Inflammatory macrophage (primary cell): ENCODE data around the gene GPSM1.
"Not testable (repeated sequence)": the region's sequence is repeated elsewhere in the genome, so short reads cannot be mapped to it uniquely, and the experiment has no call there.

Experiments
- DNase-seq, 2 donors: peaks; one replicate each; pipeline ENCODE4 v3.0.0-alpha.2; 2020 to 2022

GPSM1 gene

GRCh38 chr9:136346157-136346481, 18.8 kb downstream of the GPSM1 start:
- no peak for DNase-seq

- DNase-seq, result no peak
Measured at GRCh38 chr9:136346927-136347465, 19.7 kb downstream of the GPSM1 start.

DNA sequence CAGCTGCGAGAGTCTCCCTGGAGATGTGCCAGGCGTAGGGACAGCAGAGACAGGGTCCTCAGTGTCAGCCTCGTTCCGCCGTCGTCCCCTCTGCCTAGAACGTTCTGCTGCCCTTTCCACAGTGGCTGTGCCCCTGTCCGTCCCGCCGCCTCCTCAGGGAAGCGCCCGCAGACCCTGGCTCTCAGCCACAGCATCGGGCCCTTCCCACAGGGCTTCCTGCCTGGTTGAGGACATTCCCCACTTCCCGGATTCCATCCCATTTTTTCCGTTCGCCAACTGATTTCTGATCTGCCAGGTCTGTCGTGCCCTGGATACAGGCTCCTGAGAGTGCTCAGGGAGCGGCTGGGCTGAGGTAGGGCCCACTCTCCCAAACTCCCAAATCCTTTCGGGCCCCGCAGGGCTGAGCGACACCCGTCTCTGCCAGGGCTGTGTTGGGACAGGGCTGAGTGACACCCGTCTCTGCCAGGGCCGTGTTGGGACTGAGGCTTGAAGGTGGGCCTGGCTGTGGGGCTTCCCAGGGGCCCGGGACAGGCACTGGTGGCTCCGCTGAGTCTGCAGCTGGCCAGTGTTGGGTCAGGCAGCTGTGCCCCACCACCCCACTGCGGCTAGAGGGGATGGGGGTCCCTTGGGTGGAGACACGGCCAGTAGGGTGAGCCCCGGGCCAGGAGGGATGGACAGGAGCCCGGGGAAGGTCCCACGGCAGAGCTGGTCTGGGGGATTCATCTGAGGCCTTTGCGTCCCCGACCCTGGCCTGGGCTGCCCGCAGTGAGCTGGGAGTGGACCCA, 20.3 kb downstream of the GPSM1 start:
- DNase-seq, result no peak

- DNase-seq, result no peak
Measured at GRCh38 chr9:136348691-136349090, 21.4 kb downstream of the GPSM1 start.

DNA sequence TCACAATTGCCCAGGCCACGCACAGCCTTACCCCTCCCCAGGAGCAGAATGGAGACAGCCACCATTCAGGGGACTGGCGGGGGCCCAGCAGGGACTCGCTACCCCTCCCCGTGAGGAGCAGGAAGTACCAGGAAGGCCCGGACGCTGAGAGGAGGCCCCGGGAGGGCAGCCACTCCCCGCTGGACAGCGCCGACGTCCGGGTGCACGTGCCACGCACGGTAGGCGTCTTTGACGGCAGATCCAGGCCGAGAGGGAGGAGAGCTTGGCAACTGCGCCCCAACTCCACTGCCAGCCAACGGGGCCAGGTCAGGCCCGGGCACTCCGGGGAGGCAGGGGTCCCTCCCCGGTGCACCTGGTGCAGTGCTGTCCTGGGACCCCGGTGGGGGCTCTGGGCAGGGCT, 22.2 kb downstream of the GPSM1 start:
- no peak for DNase-seq

- DNase-seq, result peak in 1 of 2 donors; percentile 15
Measured at GRCh38 chr9:136351252-136351800, 24.0 kb downstream of the GPSM1 start.

- not testable (repeated sequence) for DNase-seq
Measured at GRCh38 chr9:136351868-136352267, 24.5 kb downstream of the GPSM1 start.

GRCh38 chr9:136352682-136353081, 25.3 kb downstream of the GPSM1 start:
- no peak for DNase-seq

GRCh38 chr9:136353088-136353487, 25.7 kb downstream of the GPSM1 start:
- no peak for DNase-seq

DNA sequence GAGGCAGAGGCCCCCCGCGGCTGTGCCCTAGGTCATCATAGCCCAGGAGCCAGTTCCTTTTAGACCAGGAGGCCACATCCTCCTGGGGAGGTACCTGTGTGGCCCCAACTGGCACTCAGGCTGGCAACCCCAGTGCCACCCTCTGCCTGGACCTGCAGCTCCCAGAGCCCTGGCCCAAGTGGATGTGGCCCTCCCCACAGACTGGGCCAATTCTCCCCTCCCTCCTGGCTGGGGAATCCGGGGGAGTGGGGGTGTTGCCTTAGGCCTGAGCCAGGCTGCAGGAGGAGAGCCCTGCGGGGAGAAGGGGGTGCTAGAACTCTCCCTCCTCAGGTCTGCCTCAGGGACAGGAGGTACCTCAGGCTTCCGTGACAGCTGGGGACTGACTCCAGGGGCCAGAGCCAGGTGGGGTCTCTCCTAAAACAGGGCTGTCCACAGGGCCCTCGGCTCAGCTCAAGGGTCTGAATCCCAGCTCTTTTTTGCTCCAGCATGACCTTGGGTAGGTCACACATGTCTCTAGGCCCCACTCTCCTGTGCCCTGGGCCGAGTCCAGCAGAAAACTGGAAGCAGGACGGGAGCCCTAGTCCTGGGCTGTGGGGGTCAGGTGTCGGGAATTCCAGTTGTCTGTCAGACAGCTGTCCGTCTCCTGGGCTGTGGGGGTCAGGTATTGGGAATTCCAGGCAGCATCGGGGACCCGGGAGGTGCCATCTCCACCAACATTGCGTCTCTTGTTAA, 26.6 kb downstream of the GPSM1 start:
- DNase-seq, result no peak

DNA sequence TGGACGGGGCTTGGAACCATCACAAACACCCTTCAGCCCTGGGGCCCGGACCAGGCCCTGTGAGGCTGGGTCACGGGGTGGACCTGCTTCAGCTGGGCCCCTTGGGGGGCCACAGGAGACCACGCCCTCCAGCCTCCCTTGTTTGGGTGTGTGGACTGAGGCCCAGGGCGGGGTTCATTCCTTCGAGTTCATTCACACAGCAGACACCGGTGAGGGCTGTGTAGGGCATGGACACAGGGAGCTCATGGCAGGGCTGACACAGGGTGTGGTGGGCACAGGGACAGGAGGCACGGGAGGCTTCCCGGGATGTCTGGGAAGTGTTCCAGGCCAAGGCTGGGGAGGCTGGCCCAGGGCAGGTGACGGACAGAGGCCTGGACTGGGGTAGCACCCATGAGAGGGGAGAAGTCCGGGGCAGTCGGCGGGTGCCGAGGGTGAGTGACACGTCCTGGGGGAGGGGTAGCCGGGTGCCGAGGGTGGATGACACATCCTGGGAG, 27.3 kb downstream of the GPSM1 start:
- no peak for DNase-seq

- no peak for DNase-seq
Measured at GRCh38 chr9:136355616-136356557, 28.5 kb downstream of the GPSM1 start.

- DNase-seq, result no peak
Measured at GRCh38 chr9:136357202-136357725, 29.9 kb downstream of the GPSM1 start.

GRCh38 chr9:136358016-136358415, 30.7 kb downstream of the GPSM1 start:
- no peak for DNase-seq

GRCh38 chr9:136358888-136359287, 31.5 kb downstream of the GPSM1 start:
- DNase-seq, result no peak

- no peak for DNase-seq
Measured at GRCh38 chr9:136359774-136360718, 32.7 kb downstream of the GPSM1 start.

- DNase-seq, result no peak
Measured at GRCh38 chr9:136361047-136361753, 33.9 kb downstream of the GPSM1 start.

DNA sequence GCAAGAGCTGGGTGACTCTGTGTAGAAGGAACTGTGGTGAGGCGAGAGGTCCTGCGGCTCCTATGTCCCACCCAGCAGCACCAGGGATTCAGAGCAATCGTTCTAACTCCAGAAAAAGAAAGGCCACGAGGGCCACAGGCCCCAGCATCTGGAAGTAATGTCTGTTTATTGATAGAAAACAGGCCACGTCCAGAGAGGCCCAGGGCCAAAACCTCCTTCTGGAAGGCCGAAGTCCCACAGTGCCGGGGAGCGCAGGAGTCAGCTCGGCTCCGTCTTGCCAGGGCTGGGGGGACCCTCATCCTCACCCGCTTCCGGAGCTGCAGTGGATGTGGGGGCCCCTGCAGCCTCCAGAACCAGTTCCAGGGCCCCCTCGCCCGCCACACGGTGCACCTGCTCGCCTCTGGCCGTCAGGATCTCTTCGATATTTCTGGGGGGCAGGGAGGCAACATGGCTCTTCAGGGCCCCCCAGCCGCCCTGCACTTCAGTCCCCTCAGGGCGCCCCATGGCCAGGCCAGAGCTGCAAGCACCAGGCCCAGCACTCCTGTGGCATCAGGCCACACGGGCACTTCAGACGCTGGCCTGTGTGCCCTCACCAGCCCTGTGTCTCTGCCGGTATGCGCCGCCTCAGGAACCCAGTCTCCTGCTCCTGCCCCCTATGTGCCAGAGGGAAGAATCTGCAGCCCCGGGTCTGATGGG, 34.6 kb downstream of the GPSM1 start:
- no peak for DNase-seq

- DNase-seq, result no peak
Measured at GRCh38 chr9:136362450-136362784, 35.1 kb downstream of the GPSM1 start.
